Stimulated activated naive B cell treated with anti-CD40 and anti-IgM and Interleukin-4, amounts not matched to agents 10 μg/mL and 1 μg/mL and 100 μg/mL, for 72 hours (primary cell): Measurements from ENCODE around the gene PRKCE.

Experiments used
- ATAC-seq, 2 donors: fragments of 150-1000 bp; cut with Tn5 transposase; replicated peaks; 2 replicates each; pipeline ENCODE4 v1.10.0; 2021; ENCODE audit warnings: moderate library complexity in 1 of 2
- DNase-seq: peaks from one replicate; pipeline ENCODE4 v3.0.0; 2021
- H3K27ac Mint-ChIP-seq: one replicate; pipeline ENCODE4 v1.8.0; 2022; ENCODE audit warnings: mild to moderate bottlenecking, mixed read lengths
- H3K27me3 Mint-ChIP-seq, 2 donors: one replicate each; pipeline ENCODE4 v1.8.0; 2022; ENCODE audit warnings: mixed read lengths in 2 of 2
- H3K36me3 Mint-ChIP-seq, 2 donors: one replicate each; pipeline ENCODE4 v1.8.0; 2022; ENCODE audit warnings: mixed read lengths in 2 of 2, mild to moderate bottlenecking in 1 of 2
- H3K4me1 Mint-ChIP-seq, 2 donors: one replicate each; pipeline ENCODE4 v1.8.0; 2022; ENCODE audit warnings: mixed read lengths in 2 of 2, mild to moderate bottlenecking in 1 of 2
- H3K4me3 Mint-ChIP-seq, 2 donors: one replicate each; pipeline ENCODE4 v1.8.0; 2022; ENCODE audit warnings: mild to moderate bottlenecking in 2 of 2, mixed read lengths in 2 of 2, moderate library complexity in 1 of 2
- H3K9me3 Mint-ChIP-seq, 2 donors: one replicate each; pipeline ENCODE4 v1.8.0; 2022; ENCODE audit warnings: mixed read lengths in 2 of 2, mild to moderate bottlenecking in 1 of 2

PRKCE gene

GRCh38 chr2:45946023-45946422, 294.5 kb downstream of the PRKCE start:
- Mint-ChIP-seq H3K4me1 (peaks cover 13 to 21% of the 10 kb centered on the region in 2 donors), H3K27me3 (no peaks in the 10 kb centered on the region), H3K4me3 (no peak overlapping the region), H3K9me3 (no peaks in the 10 kb centered on the region), H3K27ac (no peak overlapping the region), H3K36me3 (peaks cover 0 to 8% of the 10 kb centered on the region in 2 donors)
- no peak for DNase-seq
- no peak for ATAC-seq

GRCh38 chr2:45950606-45951005, 299.1 kb downstream of the PRKCE start:
- Mint-ChIP-seq H3K4me3 (no peak overlapping the region), H3K9me3 (no peaks in the 10 kb centered on the region), H3K4me1 (peaks cover 11 to 19% of the 10 kb centered on the region in 2 donors)

GRCh38 chr2:45951025-45951727, 299.7 kb downstream of the PRKCE start:
- DNase-seq (no peak), ATAC-seq (peak in 1 of 2 donors; percentile 25)
- H3K27ac Mint-ChIP-seq, result no peak overlapping the region

More at GRCh38 chr2:45950606-45951005, 299.1 kb downstream of the PRKCE start:
- no peaks in the 10 kb centered on the region for H3K36me3 Mint-ChIP-seq
- H3K27me3 Mint-ChIP-seq, result no peaks in the 10 kb centered on the region
- ATAC-seq (no peak), DNase-seq (no peak)
- H3K27ac Mint-ChIP-seq, result no peak overlapping the region

GRCh38 chr2:45952591-45952990, 301.1 kb downstream of the PRKCE start:
- no peak for DNase-seq
- Mint-ChIP-seq H3K36me3 (no peaks in the 10 kb centered on the region), H3K27me3 (no peaks in the 10 kb centered on the region), H3K9me3 (no peaks in the 10 kb centered on the region), H3K4me1 (peaks cover 7 to 16% of the 10 kb centered on the region in 2 donors), H3K27ac (no peak overlapping the region), H3K4me3 (no peak overlapping the region)
- no peak for ATAC-seq

More at GRCh38 chr2:45951025-45951727, 299.7 kb downstream of the PRKCE start:
- no peaks in the 10 kb centered on the region for H3K36me3 Mint-ChIP-seq
- H3K4me1 Mint-ChIP-seq, result peaks cover 9 to 20% of the 10 kb centered on the region in 2 donors
- no peaks in the 10 kb centered on the region for H3K27me3 Mint-ChIP-seq
- H3K4me3 Mint-ChIP-seq, result no peak overlapping the region
- no peaks in the 10 kb centered on the region for H3K9me3 Mint-ChIP-seq

GRCh38 chr2:45953376-45954027, 302.0 kb downstream of the PRKCE start:
- ATAC-seq (no peak), DNase-seq (no peak)
- Mint-ChIP-seq H3K36me3 (no peaks in the 10 kb centered on the region), H3K4me3 (no peak overlapping the region), H3K27ac (no peak overlapping the region), H3K4me1 (peaks cover 8 to 17% of the 10 kb centered on the region in 2 donors), H3K27me3 (no peaks in the 10 kb centered on the region), H3K9me3 (no peaks in the 10 kb centered on the region)

GRCh38 chr2:45954233-45954850, 302.9 kb downstream of the PRKCE start:
- peaks cover 7 to 24% of the 10 kb centered on the region in 2 donors for H3K4me1 Mint-ChIP-seq
- no peak for DNase-seq
- no peaks in the 10 kb centered on the region for H3K27me3 Mint-ChIP-seq
- H3K27ac Mint-ChIP-seq, result no peak overlapping the region
- H3K4me3 Mint-ChIP-seq, result no peak overlapping the region
- no peak for ATAC-seq
- no peaks in the 10 kb centered on the region for H3K36me3 Mint-ChIP-seq
- no peaks in the 10 kb centered on the region for H3K9me3 Mint-ChIP-seq

GRCh38 chr2:45957533-45958227, 306.2 kb downstream of the PRKCE start:
- ATAC-seq (no peak), DNase-seq (no peak)
- Mint-ChIP-seq H3K9me3 (no peaks in the 10 kb centered on the region), H3K4me3 (no peak overlapping the region), H3K4me1 (peaks cover 15 to 54% of the 10 kb centered on the region in 2 donors), H3K27ac (no peak overlapping the region), H3K36me3 (no peaks in the 10 kb centered on the region), H3K27me3 (no peaks in the 10 kb centered on the region)

- Mint-ChIP-seq H3K4me1 (peaks cover 29 to 72% of the 10 kb centered on the region in 2 donors), H3K27me3 (no peaks in the 10 kb centered on the region), H3K36me3 (peaks cover 1 to 4% of the 10 kb centered on the region in 2 donors), H3K4me3 (no peak overlapping the region), H3K27ac (no peak overlapping the region), H3K9me3 (no peaks in the 10 kb centered on the region)
- ATAC-seq (no peak), DNase-seq (no peak)
Measured at GRCh38 chr2:45960057-45960863, 308.8 kb downstream of the PRKCE start.

GRCh38 chr2:45962177-45962921, 310.9 kb downstream of the PRKCE start:
- H3K9me3 Mint-ChIP-seq, result no peaks in the 10 kb centered on the region
- peaks cover 39 to 82% of the 10 kb centered on the region in 2 donors for H3K4me1 Mint-ChIP-seq
- H3K27ac Mint-ChIP-seq, result no peak overlapping the region
- H3K27me3 Mint-ChIP-seq, result no peaks in the 10 kb centered on the region
- peaks cover 1 to 4% of the 10 kb centered on the region in 2 donors for H3K36me3 Mint-ChIP-seq
- DNase-seq (no peak), ATAC-seq (no peak)
- H3K4me3 Mint-ChIP-seq, result no peak overlapping the region

- DNase-seq (no peak), ATAC-seq (no peak)
- peaks cover 1 to 7% of the 10 kb centered on the region in 2 donors for H3K36me3 Mint-ChIP-seq
- H3K4me1 Mint-ChIP-seq, result peaks cover 39 to 84% of the 10 kb centered on the region in 2 donors
- H3K9me3 Mint-ChIP-seq, result no peaks in the 10 kb centered on the region
- H3K4me3 Mint-ChIP-seq, result no peak overlapping the region
- H3K27ac Mint-ChIP-seq, result no peak overlapping the region
- H3K27me3 Mint-ChIP-seq, result no peaks in the 10 kb centered on the region
Measured at GRCh38 chr2:45963816-45964215, 312.3 kb downstream of the PRKCE start.

- H3K9me3 Mint-ChIP-seq, result no peaks in the 10 kb centered on the region
- H3K4me3 Mint-ChIP-seq, result no peak overlapping the region
- H3K27me3 Mint-ChIP-seq, result no peaks in the 10 kb centered on the region
- no peak for ATAC-seq
- H3K4me1 Mint-ChIP-seq, result peaks cover 41 to 84% of the 10 kb centered on the region in 2 donors
- DNase-seq, result no peak
- peaks cover 4 to 7% of the 10 kb centered on the region in 2 donors for H3K36me3 Mint-ChIP-seq
- H3K27ac Mint-ChIP-seq, result no peak overlapping the region
Measured at GRCh38 chr2:45964223-45964841, 312.9 kb downstream of the PRKCE start.

GRCh38 chr2:45964906-45965305, 313.4 kb downstream of the PRKCE start:
- ATAC-seq (no peak), DNase-seq (no peak)
- no peaks in the 10 kb centered on the region for H3K27me3 Mint-ChIP-seq
- H3K9me3 Mint-ChIP-seq, result no peaks in the 10 kb centered on the region
- H3K36me3 Mint-ChIP-seq, result peaks cover 4 to 10% of the 10 kb centered on the region in 2 donors
- no peak overlapping the region for H3K27ac Mint-ChIP-seq
- H3K4me3 Mint-ChIP-seq, result peak overlapping the region in 1 of 2 donors; percentile 11
- H3K4me1 Mint-ChIP-seq, result peaks cover 44 to 84% of the 10 kb centered on the region in 2 donors
